PFSK-1 (cell line): ENCODE results near the gene MSRB1.

ENCODE experiments used
- FOXP2 ChIP-seq: optimal IDR thresholded peaks from 2 replicates; pipeline ENCODE3; 2011; ENCODE audit warnings: borderline replicate concordance, control low read depth, inconsistent platforms; ENCODE audit not compliant: insufficient read depth; ENCODE audit errors: extremely low read length, extremely low read depth
- POLR2AphosphoS5 ChIP-seq: IDR thresholded peaks from 2 replicates; pipeline ENCODE4 v1.6.1; 2012; ENCODE audit warnings: low read depth, mild to moderate bottlenecking, control low read depth, low read length, moderate library complexity
- REST ChIP-seq, 2 experiments: IDR thresholded peaks; 2 replicates each; pipeline versions ENCODE4 v1.6.1 to v1.8.0; 2011 to 2012; ENCODE audit warnings: low read depth in 2 of 2, low read length in 2 of 2, control low read depth in 1 of 2, inconsistent platforms in 1 of 2, mild to moderate bottlenecking in 1 of 2, moderate library complexity in 1 of 2; ENCODE audit not compliant: insufficient read depth in 1 of 2
- SIN3A ChIP-seq: IDR thresholded peaks from 2 replicates; pipeline ENCODE4 v1.6.1; 2012; ENCODE audit warnings: mild to moderate bottlenecking, low read length, moderate library complexity, borderline replicate concordance; ENCODE audit not compliant: insufficient read depth
- TAF1 ChIP-seq: IDR thresholded peaks from 2 replicates; pipeline ENCODE4 v1.6.1; 2012; ENCODE audit warnings: low read length, control low read depth, borderline replicate concordance; ENCODE audit not compliant: insufficient read depth

Gene MSRB1

GRCh38 chr16:1890708-1891050 is 52.3 kb downstream of the MSRB1 start:
- TF ChIP-seq POLR2AphosphoS5: no peak
- TF ChIP-seq REST (IDR thresholded peaks at IDR 0.05; ENCODE audit: insufficient read depth in 1 of 2, low read depth in 2 of 2, low read length in 2 of 2): no peak
- no peak for TF ChIP-seq TAF1
- no peak for TF ChIP-seq SIN3A
- no peak for TF ChIP-seq FOXP2

- TF ChIP-seq SIN3A (no peak), POLR2AphosphoS5 (no peak), FOXP2 (no peak), TAF1 (no peak), REST (IDR thresholded peaks at IDR 0.05; ENCODE audit: insufficient read depth in 1 of 2, low read depth in 2 of 2, low read length in 2 of 2) (no peak)
Observed at GRCh38 chr16:1890024-1890707, 52.8 kb downstream of the MSRB1 start.
